ENCODE results near the gene MTMR1. TPM values are rescaled to one million over a fixed set of nuclear protein-coding genes. Genes with fewer than 3 reads are reported as not detected.

MTMR1 gene
- total RNA-seq, 4 donors from 2014 or later, result 17.6 to 28.4 (median 24.6) TPM

DNA sequence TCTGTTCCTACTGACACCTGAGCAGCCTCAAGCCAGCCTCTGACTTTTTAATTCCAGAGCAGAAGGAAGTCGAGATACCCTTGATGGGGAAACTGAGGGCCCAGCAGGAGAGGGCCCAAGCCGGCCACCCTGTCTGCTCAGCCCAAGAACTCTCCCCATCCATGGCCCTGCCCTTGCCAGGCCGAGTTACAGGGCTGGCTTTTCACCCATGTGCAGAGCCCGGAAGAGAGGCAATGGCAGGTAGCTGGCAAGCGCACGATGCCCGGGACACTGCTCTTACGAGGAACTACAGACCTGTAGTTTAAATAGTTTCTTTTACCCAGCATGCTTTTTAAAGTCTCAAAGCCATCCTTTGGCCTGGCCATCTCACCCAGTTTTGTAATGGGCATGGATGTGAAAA lies 79.9 kb downstream of the MTMR1 start:
- TF ChIP-seq POLR2A (IDR thresholded peaks at IDR 0.05), result no peak
- TF ChIP-seq, protein P1, sequence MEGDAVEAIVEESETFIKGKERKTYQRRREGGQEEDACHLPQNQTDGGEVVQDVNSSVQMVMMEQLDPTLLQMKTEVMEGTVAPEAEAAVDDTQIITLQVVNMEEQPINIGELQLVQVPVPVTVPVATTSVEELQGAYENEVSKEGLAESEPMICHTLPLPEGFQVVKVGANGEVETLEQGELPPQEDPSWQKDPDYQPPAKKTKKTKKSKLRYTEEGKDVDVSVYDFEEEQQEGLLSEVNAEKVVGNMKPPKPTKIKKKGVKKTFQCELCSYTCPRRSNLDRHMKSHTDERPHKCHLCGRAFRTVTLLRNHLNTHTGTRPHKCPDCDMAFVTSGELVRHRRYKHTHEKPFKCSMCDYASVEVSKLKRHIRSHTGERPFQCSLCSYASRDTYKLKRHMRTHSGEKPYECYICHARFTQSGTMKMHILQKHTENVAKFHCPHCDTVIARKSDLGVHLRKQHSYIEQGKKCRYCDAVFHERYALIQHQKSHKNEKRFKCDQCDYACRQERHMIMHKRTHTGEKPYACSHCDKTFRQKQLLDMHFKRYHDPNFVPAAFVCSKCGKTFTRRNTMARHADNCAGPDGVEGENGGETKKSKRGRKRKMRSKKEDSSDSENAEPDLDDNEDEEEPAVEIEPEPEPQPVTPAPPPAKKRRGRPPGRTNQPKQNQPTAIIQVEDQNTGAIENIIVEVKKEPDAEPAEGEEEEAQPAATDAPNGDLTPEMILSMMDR (IDR thresholded peaks at IDR 0.05), result no peak
- H3K4me1 ChIP-seq, result no peaks in the 10 kb centered on the region
- H3K27me3 ChIP-seq, result no peaks in the 10 kb centered on the region
- intact Hi-C loops (cut with DNase I), result loop anchor here (5.0 kb wide), 1 partner anchor 309 kb away; no protein-coding TSS in a partner anchor
- H3K27ac ChIP-seq, result no peak overlapping the region
- no peaks in the 10 kb centered on the region for H3K9me3 ChIP-seq
- H3K36me3 ChIP-seq, result no peaks in the 10 kb centered on the region
- DNase-seq, result no peak
- no peak overlapping the region for H3K4me3 ChIP-seq (replicated peaks in 1 of 3)
- WGBS, 2 donors, result 94 to 100% methylated on average over 1 to 2 of the region's 8 CpGs

DNA sequence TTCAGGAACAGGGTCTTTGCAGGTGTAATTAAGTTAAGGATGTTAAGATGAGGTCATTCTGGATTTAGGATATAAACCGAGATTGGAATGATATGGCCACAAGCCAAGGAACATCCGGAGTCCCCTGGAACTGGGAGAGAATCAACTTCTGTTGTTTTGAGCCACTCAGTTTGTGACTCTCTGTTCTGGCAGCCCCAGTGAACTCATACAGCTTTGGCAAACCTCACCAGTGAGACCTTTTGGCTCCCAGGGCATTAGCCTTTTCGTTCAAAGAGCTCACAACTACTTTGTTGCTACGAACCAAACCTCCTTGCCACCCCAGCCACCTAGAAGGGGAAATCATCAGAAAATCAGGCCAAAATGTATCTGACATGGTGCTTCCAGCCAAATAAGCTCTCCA lies 80.4 kb downstream of the MTMR1 start:
- Histone ChIP-seq H3K4me3 (replicated peaks in 1 of 3) (no peak overlapping the region), H3K27ac (no peak overlapping the region), H3K27me3 (no peaks in the 10 kb centered on the region), H3K36me3 (no peaks in the 10 kb centered on the region), H3K4me1 (no peaks in the 10 kb centered on the region), H3K9me3 (no peaks in the 10 kb centered on the region)
- no peak for DNase-seq
- WGBS, 2 donors, result 59 to 70% methylated on average over 4 of the region's 4 CpGs
- intact Hi-C loops (cut with DNase I), result loop anchor here (5.0 kb wide), 1 partner anchor 309 kb away; no protein-coding TSS in a partner anchor
- no peak for TF ChIP-seq POLR2A (IDR thresholded peaks at IDR 0.05)
- TF ChIP-seq, protein P1 (IDR thresholded peaks at IDR 0.05), result no peak

DNA sequence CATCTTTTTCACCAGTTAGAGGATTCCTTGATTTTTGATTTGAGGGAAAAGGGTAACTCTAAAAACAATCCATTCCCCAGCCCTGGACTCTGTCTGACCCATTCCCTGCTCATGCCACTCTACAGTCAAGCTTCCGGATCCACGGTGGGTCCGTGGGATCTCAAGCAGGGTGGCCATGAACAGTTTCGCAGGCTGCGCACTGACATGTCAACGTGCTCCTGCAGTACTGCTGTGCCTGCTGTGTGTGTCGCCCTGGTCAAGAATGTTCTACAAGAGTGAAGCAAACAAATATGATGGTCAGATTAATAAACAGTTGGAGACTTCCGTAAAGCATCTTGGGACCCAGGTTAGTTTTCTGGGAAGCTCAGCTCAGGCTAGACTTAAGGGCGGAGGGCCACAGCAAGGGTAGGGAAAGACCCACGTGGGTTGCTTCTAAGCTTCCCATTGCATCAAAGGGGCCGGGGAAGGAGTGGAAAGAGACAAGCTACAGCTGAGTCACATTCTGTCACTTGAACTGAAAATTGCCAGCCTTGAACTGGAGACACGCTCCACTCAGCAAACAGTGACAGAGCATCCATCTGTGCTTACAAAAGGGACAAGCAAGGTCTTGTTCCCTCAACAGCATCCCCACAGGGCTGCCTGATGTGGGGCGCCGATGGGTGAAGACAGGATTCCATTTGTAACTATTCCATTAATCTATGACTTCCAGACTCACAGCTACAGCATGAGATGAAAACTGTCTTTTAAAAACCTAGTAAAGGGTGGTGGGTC lies 81.8 kb downstream of the MTMR1 start:
- Histone ChIP-seq H3K4me3 (replicated peaks in 1 of 3) (no peak overlapping the region), H3K36me3 (no peaks in the 10 kb centered on the region), H3K27ac (no peak overlapping the region), H3K4me1 (no peaks in the 10 kb centered on the region), H3K27me3 (no peaks in the 10 kb centered on the region), H3K9me3 (no peaks in the 10 kb centered on the region)
- intact Hi-C loops (cut with DNase I), result loop anchor here (5.0 kb wide), 1 partner anchor 307 kb away; no protein-coding TSS in a partner anchor
- no peak for TF ChIP-seq POLR2A (IDR thresholded peaks at IDR 0.05)
- TF ChIP-seq, protein P1 (IDR thresholded peaks at IDR 0.05), result no peak
- no peak for DNase-seq
- 91 to 96% methylated on average over 8 to 10 of the region's 14 CpGs for WGBS, 2 donors

DNA sequence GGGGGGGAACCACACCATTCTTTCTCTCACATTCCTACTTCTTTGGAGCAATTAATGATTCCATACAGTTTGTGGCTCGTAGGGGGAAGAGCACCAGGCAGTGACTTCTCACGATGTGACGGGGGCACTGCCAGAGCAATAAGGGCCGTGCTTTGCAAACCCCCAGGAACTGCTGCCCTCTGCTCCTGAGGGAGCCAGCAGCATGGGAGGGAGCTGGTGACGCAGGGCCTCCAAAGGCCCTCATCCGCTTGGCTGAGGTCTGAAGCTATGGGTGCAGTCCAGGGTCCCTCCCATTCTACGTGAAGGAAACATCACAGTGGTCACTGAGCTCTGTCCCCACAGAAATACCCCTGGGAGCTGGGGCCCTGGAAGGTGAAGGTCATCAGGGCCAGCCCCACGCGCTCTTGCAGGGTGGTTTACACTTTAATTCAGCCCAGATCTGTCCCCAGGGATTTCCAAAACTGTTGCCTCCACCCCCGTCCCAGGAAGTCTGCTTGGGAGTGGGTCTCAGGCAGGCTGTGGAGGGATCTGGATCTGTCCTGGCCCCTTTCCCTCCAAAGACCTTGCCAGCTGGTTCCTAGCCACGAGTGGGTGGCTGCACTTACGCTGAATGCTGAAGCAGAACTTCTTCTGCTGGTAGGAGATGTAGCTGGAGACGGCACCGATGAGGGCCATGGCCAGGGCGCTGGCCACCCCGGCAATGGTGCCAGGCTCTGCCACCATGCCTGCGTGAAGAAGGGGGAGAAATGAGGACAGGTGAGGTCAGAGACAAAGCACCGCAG lies 82.6 kb downstream of the MTMR1 start:
- Histone ChIP-seq H3K4me3 (replicated peaks in 1 of 3) (no peak overlapping the region), H3K9me3 (no peaks in the 10 kb centered on the region), H3K4me1 (no peaks in the 10 kb centered on the region), H3K27me3 (no peaks in the 10 kb centered on the region), H3K27ac (no peak overlapping the region), H3K36me3 (no peaks in the 10 kb centered on the region)
- TF ChIP-seq, protein P1 (IDR thresholded peaks at IDR 0.05), result no peak
- no peak for TF ChIP-seq POLR2A (IDR thresholded peaks at IDR 0.05)
- no peak for DNase-seq
- intact Hi-C loops (cut with DNase I), result no loop called here
- WGBS, 2 donors, result 79 to 95% methylated on average over 3 to 12 of the region's 18 CpGs
